ENCODE data around the gene HPD.
"Not testable (repeated sequence)": the region's sequence is repeated elsewhere in the genome, so short reads cannot be mapped to it uniquely, and the experiment has no call there.

Gene HPD

GRCh38 chr12:121792607-121793439 is 65.8 kb downstream of the HPD start:
- Histone ChIP-seq H3K4me1 (ENCODE audit: control insufficient read depth in 1 of 2, insufficient read depth in 2 of 2, low read length in 2 of 2) (peaks cover 66 to 73% of the 10 kb centered on the region in 2 donors), H3K9ac (ENCODE audit: low read depth in 1 of 2, low read length in 2 of 2) (peak overlapping the region; percentile 64 to 77), H3K9me3 (ENCODE audit: control insufficient read depth in 1 of 2, low read length in 2 of 2) (no peaks in the 10 kb centered on the region), H3K27me3 (ENCODE audit: control insufficient read depth in 1 of 2, insufficient read depth in 2 of 2, low read length in 2 of 2) (no peaks in the 10 kb centered on the region), H3K27ac (ENCODE audit: low read depth, low read length) (peak overlapping the region; percentile 75), H3K36me3 (ENCODE audit: control insufficient read depth in 1 of 2, insufficient read depth in 2 of 2, low read length in 2 of 2) (peaks cover 0 to 7% of the 10 kb centered on the region in 2 donors), H3K4me3 (ENCODE audit: low read depth in 1 of 2, low read length in 2 of 2) (peak overlapping the region; percentile 72 to 76)

DNA sequence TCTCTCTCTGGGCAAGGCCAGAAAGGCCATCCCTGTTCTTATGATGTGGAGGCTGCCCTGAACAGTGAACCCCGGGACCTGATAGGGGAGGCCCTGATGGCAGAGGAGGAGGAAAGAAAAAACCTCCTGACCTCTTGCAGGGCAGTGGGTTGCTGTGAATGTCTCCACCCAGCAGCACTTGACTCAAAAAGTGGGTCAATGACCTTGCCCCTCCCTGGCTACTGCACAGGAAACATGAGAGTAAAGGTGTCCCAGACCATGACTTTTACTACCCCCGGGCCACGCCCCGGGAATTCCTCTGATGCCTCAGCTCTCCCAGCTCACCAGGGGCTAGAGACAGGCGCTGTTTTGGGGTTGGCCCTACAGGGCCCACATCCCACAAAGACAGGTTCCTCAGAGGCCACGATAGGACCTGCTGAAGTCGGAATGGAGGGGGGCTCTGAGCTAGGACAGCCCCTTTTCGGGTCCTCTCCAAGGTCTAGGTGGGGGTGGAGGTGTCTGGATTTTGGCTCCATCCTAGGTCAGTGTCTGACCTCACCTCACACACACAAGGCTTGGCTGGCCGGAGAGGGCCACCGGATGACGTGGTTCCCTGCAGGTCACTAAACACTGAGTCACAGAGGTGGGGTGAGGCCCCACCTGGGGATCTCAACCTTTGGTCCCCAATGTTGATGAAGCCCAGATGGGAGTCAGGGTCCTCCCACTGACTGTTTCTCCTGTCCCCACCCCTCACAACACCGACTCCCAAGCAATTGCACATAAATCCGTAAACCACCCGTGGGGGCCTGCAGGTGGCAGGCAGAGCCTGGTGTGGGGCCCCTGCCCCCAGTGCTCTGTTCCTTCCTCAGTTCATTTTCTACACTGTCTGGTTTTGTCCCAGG is 66.7 kb downstream of the HPD start:
- H3K4me3 ChIP-seq (ENCODE audit: low read depth in 1 of 2, low read length in 2 of 2), result peak overlapping the region; percentile 72 to 76
- H3K9ac ChIP-seq (ENCODE audit: low read depth in 1 of 2, low read length in 2 of 2), result peak overlapping the region; percentile 64 to 77
- H3K9me3 ChIP-seq (ENCODE audit: control insufficient read depth in 1 of 2, low read length in 2 of 2), result no peaks in the 10 kb centered on the region
- H3K36me3 ChIP-seq (ENCODE audit: control insufficient read depth in 1 of 2, insufficient read depth in 2 of 2, low read length in 2 of 2), result peaks cover 0 to 3% of the 10 kb centered on the region in 2 donors
- H3K4me1 ChIP-seq (ENCODE audit: control insufficient read depth in 1 of 2, insufficient read depth in 2 of 2, low read length in 2 of 2), result peaks cover 63 to 72% of the 10 kb centered on the region in 2 donors
- H3K27ac ChIP-seq (ENCODE audit: low read depth, low read length), result peak overlapping the region; percentile 53
- H3K27me3 ChIP-seq (ENCODE audit: control insufficient read depth in 1 of 2, insufficient read depth in 2 of 2, low read length in 2 of 2), result no peaks in the 10 kb centered on the region

- Histone ChIP-seq H3K4me1 (ENCODE audit: control insufficient read depth in 1 of 2, insufficient read depth in 2 of 2, low read length in 2 of 2) (peaks cover 56 to 70% of the 10 kb centered on the region in 2 donors), H3K4me3 (ENCODE audit: low read depth in 1 of 2, low read length in 2 of 2) (peak overlapping the region in 1 of 2 donors; percentile 15)
- H3K36me3 ChIP-seq (ENCODE audit: control insufficient read depth in 1 of 2, insufficient read depth in 2 of 2, low read length in 2 of 2); H3K27ac ChIP-seq (ENCODE audit: low read depth, low read length); H3K9ac ChIP-seq (ENCODE audit: low read depth in 1 of 2, low read length in 2 of 2); H3K9me3 ChIP-seq (ENCODE audit: control insufficient read depth in 1 of 2, low read length in 2 of 2); H3K27me3 ChIP-seq (ENCODE audit: control insufficient read depth in 1 of 2, insufficient read depth in 2 of 2, low read length in 2 of 2): not testable (repeated sequence)
Observed at GRCh38 chr12:121790785-121791184, 67.9 kb downstream of the HPD start.

- Histone ChIP-seq H3K36me3 (ENCODE audit: control insufficient read depth in 1 of 2, insufficient read depth in 2 of 2, low read length in 2 of 2) (no peaks in the 10 kb centered on the region), H3K4me3 (ENCODE audit: low read depth in 1 of 2, low read length in 2 of 2) (peak overlapping the region; percentile 29 to 40), H3K27ac (ENCODE audit: low read depth, low read length) (peak overlapping the region; percentile 78), H3K27me3 (ENCODE audit: control insufficient read depth in 1 of 2, insufficient read depth in 2 of 2, low read length in 2 of 2) (no peaks in the 10 kb centered on the region), H3K9me3 (ENCODE audit: control insufficient read depth in 1 of 2, low read length in 2 of 2) (no peaks in the 10 kb centered on the region), H3K4me1 (ENCODE audit: control insufficient read depth in 1 of 2, insufficient read depth in 2 of 2, low read length in 2 of 2) (peaks cover 49 to 63% of the 10 kb centered on the region in 2 donors), H3K9ac (ENCODE audit: low read depth in 1 of 2, low read length in 2 of 2) (peak overlapping the region; percentile 49)
Observed at GRCh38 chr12:121789800-121790728, 68.6 kb downstream of the HPD start.

Measured in duodenal mucosa (tissue), 2 donors.